GM19025 (cell line): ENCODE measurements around the gene ADCY4.
"Not testable (repeated sequence)": the region's sequence is repeated elsewhere in the genome, so short reads cannot be mapped to it uniquely, and the experiment has no call there.

Source experiments
- ATAC-seq: cut with Tn5 transposase; IDR thresholded peaks from one replicate; pipeline ENCODE4 v1.9.1; 2021; ENCODE audit warnings: mild to moderate bottlenecking, low read depth, moderate library complexity; ENCODE audit not compliant: unreplicated experiment

The ADCY4 gene

GRCh38 chr14:24367514-24368211, 32.8 kb upstream of the ADCY4 start, which contains the start of gene NFATC4:
NFATC4 (plus strand) TSS chr14:24368184; CDS start chr14:24368341, 157 bp downstream.
- ATAC-seq, result no peak

- peak; percentile 52 for ATAC-seq
These were observed 32.0 kb upstream of the ADCY4 start for GRCh38 chr14:24366721-24367513.

GRCh38 chr14:24366413-24366720, 31.5 kb upstream of the ADCY4 start:
- ATAC-seq, result no peak

- no peak for ATAC-seq
These were observed 30.9 kb upstream of the ADCY4 start for GRCh38 chr14:24365600-24366412.

GRCh38 chr14:24364841-24365240, 30.0 kb upstream of the ADCY4 start:
- ATAC-seq, result no peak

GRCh38 chr14:24363401-24363800, 28.5 kb upstream of the ADCY4 start:
- ATAC-seq, result no peak

GRCh38 chr14:24362241-24362960, 27.5 kb upstream of the ADCY4 start:
- ATAC-seq, result no peak

- no peak for ATAC-seq
These were observed 26.5 kb upstream of the ADCY4 start for GRCh38 chr14:24361326-24361725.

- ATAC-seq, result no peak
These were observed 25.4 kb upstream of the ADCY4 start for GRCh38 chr14:24360281-24360680.

GRCh38 chr14:24356208-24356607, 21.3 kb upstream of the ADCY4 start:
- ATAC-seq, result no peak

- ATAC-seq, result no peak
These were observed 20.1 kb upstream of the ADCY4 start for GRCh38 chr14:24355009-24355408.

GRCh38 chr14:24354482-24354825, 19.6 kb upstream of the ADCY4 start:
- ATAC-seq, result not testable (repeated sequence)

GRCh38 chr14:24353559-24354481, 18.9 kb upstream of the ADCY4 start:
- no peak for ATAC-seq

- no peak for ATAC-seq
These were observed 16.6 kb upstream of the ADCY4 start for GRCh38 chr14:24351517-24351916.

- no peak for ATAC-seq
These were observed 14.9 kb upstream of the ADCY4 start for GRCh38 chr14:24349742-24350141.

- ATAC-seq, result no peak
These were observed 13.3 kb upstream of the ADCY4 start for GRCh38 chr14:24348186-24348585.

GRCh38 chr14:24347134-24347533, 12.3 kb upstream of the ADCY4 start:
- no peak for ATAC-seq

GRCh38 chr14:24343795-24344660, 9.2 kb upstream of the ADCY4 start:
- no peak for ATAC-seq

GRCh38 chr14:24342889-24343288, 8.0 kb upstream of the ADCY4 start:
- ATAC-seq, result no peak
